HG02763 (cell line): ENCODE results near the gene TOGARAM1.
"Not testable (repeated sequence)": the region's sequence is repeated elsewhere in the genome, so short reads cannot be mapped to it uniquely, and the experiment has no call there.

ENCODE experiments used
- ATAC-seq: cut with Tn5 transposase; IDR thresholded peaks from one replicate; pipeline ENCODE4 v1.9.1; 2021; ENCODE audit warnings: mild to moderate bottlenecking, moderate library complexity; ENCODE audit not compliant: unreplicated experiment

TOGARAM1 gene

GRCh38 chr14:45038865-45039264 lies 76.9 kb downstream of the TOGARAM1 start:
- no peak for ATAC-seq

DNA sequence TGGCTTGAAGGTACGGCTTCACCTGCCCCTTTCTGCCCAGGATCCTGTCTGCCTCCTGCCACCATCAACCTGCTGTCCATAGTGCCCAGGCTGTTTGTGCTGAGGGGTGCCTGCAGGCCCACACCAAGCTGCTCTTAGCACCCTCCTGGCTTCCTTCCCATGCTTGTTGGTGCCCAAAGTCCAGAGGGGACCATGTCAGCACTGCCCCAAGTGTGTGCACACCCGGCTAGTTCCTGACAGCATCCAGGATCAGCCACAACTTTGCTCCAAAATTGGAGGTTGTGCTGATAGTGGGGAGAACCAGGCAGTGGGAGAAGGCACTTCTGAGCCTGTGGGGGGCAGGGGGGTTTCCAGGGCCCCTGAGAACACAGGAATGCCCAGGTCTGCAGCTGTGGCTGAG lies 77.4 kb downstream of the TOGARAM1 start:
- no peak for ATAC-seq

DNA sequence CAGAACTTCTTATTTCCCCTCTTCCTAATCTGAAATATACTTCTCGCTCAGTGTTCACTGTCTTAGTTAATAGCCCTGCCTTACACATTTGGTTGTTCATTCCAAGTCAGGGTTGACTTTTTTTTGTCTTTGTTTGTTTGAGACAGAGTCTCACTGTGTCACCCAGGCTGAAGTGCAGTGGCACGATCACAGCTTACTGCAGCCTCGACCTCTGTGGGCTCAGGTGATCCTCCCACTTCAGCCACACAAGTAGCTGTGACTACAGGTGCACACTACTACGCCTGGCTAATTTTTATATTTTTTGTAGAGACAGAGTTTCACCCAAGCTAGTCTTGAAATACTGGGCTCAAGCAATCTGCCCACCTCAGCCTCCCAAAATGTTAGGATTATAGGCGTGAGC lies 79.7 kb downstream of the TOGARAM1 start:
- ATAC-seq, result no peak

DNA sequence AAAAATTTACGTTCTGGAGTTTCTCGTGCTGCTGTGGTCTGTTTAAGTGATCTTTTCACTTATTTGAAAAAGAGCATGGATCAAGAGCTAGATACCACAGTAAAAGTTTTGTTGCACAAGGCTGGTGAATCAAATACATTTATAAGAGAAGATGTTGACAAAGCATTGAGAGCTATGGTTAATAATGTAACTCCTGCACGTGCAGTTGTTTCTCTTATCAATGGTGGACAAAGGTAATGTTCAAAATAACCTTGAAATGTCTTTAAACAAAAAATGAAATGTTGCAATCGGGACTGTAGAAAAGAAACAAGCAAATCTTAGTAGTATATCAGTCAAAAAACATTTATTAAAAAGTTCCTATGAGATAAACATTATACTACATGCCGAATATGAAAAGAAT lies 82.6 kb downstream of the TOGARAM1 start:
- no peak for ATAC-seq

GRCh38 chr14:45048385-45048784 lies 86.4 kb downstream of the TOGARAM1 start:
- no peak for ATAC-seq

DNA sequence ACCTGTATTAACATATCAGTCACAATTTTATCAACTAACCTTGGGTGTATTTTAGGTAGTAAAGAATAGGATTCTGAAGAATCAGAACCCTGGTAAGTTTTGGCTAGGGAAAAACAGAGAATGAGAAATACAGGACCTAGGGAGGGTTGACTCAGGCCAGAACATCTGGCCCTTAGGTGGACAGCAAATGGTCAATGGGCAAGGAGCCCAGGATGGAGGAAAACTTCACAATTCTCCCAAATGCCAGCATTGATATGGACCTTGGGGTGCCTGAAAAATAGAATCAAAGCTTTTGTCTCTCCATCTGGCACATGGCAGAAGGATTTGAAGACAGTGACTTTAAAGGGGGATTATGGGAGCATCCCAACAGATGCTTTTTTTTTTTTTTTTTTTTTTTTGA lies 89.2 kb downstream of the TOGARAM1 start:
- no peak for ATAC-seq

DNA sequence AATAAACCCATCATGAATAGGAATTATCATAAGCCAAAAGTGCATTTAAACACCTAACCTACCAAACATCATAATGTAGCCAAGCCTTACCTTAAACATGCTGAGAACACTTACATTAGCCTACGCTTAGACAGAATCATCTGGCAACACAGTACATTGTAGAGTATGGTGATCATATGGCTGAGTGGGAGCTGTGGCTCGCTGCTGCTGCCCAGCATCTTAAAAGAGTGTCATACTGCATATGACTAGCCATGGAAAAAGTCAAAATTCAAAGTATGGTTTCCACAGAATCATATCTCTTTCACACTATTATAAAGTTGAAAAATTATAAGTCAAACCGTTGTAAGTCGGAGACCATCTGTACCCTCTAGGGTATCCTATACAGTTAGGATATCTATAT lies 89.9 kb downstream of the TOGARAM1 start:
- ATAC-seq, result no peak

DNA sequence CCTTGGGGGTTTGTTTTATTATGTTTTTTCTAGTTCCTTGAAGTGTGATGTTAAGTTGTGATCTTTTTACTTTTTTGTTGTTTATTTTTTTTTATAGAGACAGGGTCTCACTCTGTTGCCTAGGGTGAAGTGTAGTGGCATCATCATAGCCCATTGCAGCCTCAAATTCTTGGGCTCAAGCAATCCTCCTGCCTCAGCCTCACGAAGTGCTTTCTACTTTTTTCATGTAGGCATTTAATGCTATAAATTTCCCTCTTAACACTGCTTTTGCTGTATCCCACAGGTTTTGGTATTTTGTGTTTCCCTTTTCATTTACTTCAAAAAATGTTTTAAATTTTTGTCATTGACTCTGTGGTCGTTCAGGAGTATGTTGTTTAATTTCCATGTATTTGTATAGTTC lies 95.4 kb downstream of the TOGARAM1 start:
- ATAC-seq, result no peak

- ATAC-seq, result no peak
These were observed 95.9 kb downstream of the TOGARAM1 start for GRCh38 chr14:45057881-45058364.

DNA sequence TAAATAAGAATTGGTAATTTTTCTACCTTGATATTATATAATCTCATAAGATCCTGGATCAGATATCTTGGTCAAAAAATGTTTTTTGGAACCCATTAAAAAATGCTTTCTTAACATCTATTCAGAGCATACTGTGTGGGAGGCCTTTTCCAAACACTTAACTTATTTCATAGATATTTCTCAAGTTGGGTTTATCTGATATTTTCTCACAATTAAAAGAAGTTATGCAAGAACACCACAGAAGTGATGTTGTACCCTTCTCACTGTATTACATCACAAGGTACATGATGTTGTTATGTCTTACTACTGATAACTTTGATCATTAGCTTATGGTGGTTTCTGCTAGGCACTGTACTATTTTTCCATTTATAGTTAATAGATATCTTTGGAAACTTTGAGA lies 98.6 kb downstream of the TOGARAM1 start:
- ATAC-seq, result no peak

DNA sequence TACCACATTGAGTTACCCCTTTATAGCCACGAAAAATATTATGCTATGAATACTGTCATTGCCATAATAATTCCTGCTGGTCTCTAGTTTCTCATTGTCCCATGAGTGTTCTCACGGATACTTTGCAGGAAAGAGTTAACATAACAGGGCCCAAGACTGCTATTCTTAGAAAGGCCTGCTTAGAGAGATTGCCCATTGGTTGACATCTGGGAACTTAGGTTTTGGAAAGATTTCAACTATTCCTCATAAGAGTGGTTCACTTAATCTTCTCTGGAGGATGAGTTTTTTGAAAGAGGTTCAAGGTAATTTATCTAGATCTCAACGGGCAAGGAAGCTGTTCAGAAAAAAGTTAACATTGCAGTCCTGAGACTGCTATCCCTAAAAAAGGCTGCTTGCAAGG lies 103.5 kb downstream of the TOGARAM1 start:
- ATAC-seq, result no peak

- ATAC-seq, result no peak
These were observed 104.0 kb downstream of the TOGARAM1 start for GRCh38 chr14:45065956-45066355.

GRCh38 chr14:45066667-45067066 lies 104.7 kb downstream of the TOGARAM1 start:
- no peak for ATAC-seq

GRCh38 chr14:45068396-45068795 lies 106.4 kb downstream of the TOGARAM1 start:
- ATAC-seq, result no peak

GRCh38 chr14:45070215-45070614 lies 108.2 kb downstream of the TOGARAM1 start:
- no peak for ATAC-seq

GRCh38 chr14:45072126-45072525 lies 110.1 kb downstream of the TOGARAM1 start:
- ATAC-seq, result no peak

DNA sequence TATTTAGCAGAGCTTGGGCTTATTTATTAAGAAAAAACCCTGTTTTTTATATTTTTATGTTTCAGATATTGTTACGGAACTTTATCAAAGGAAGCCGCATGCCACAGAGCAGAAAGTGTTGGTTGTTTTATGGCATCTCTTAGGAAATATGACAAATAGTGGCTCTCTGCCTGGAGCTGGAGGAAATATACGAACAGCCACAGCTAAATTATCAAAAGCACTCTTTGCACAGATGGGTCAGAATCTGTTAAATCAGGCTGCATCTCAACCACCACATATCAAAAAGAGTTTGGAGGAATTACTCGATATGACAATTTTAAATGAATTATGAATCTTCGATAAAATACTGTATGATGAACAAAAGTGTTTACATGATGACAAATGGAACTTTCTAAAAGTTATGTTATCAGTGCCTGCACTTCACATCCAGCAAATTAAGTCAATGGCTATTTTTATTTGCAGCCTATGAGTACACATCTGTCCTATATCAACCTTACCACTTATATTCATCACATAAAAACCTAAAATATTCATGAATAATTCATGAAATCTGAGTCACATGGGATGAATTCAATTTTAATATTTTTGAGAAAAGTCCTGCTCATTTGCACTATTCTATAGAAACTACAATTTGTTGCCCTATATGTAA lies 111.4 kb downstream of the TOGARAM1 start:
- no peak for ATAC-seq

DNA sequence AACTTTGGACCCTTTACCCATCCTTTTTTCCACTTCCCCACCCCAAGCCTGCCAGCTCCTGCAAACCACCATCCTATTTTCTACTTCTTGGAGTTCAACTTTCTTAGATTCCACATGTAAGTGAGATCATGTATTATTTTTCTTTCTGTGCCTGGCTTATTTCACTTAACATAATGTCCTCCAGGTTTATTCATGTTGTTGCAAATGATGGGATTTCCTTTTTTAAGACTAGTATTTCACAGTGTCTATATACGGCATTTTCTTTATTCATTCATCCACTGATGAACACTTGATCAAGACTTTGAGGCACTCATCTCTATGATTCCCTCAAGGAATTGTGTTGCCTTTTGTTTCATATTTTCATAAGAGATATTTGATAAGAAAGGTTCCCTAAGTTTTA lies 116.3 kb downstream of the TOGARAM1 start:
- no peak for ATAC-seq

GRCh38 chr14:45080416-45080968 lies 118.5 kb downstream of the TOGARAM1 start:
- not testable (repeated sequence) for ATAC-seq

DNA sequence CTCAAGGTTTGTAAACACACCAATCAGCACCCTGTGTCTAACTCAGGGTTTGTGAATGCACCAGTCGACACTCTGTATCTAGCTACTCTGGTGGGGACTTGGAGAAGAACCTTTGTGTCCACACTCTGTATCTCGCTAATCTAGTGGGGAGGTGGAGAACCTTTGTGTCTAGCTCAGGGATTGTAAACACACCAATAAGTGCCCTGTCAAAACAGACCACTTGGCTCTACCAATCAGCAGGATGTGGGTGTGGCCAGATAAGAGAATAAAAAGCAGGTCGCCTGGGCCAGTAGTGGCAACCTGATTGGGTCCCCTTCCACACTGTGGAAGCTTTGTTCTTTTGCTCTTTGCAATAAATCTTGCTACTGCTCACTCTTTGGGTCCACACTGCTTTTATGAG lies 119.1 kb downstream of the TOGARAM1 start:
- not testable (repeated sequence) for ATAC-seq

GRCh38 chr14:45082420-45082819 lies 120.4 kb downstream of the TOGARAM1 start:
- ATAC-seq, result no peak

GRCh38 chr14:45083617-45083975 lies 121.6 kb downstream of the TOGARAM1 start:
- peak; percentile 6 for ATAC-seq
